ENCODE data around the gene OR6A2. TPM values are rescaled to one million over a fixed set of nuclear protein-coding genes. Genes with fewer than 3 reads are reported as not detected.

The OR6A2 gene
- total and polyA plus RNA-seq, 2 donors (not counting 3 experiments of a cell fraction or from before 2014, with no cell fraction given), result 0.06 to 0.27 TPM

GRCh38 chr11:6845383-6845782 lies 45.9 kb upstream of the OR6A2 start, which contains the start of gene OR10A5:
TSS of gene OR10A5 (plus strand) at chr11:6845683. CDS start at chr11:6845683, 0 bp downstream.
- no peaks in the 10 kb centered on the region for H3K9me1 ChIP-seq (replicated peaks; ENCODE audit: control insufficient read depth, extremely low read depth, insufficient read depth, low read length)
- H3K27me3 ChIP-seq (ENCODE audit: control insufficient read depth in 2 of 2, insufficient read depth in 2 of 2, low read length in 2 of 2), result peaks cover 0 to 2% of the 10 kb centered on the region in 2 experiments
- FAIRE-seq (no peak), DNase-seq (ENCODE audit: low read depth, low spot score) (no peak)
- H3K79me2 ChIP-seq (ENCODE audit: control insufficient read depth, insufficient read depth, low read length), result no peaks in the 10 kb centered on the region
- H3K4me3 ChIP-seq (replicated peaks in 1 of 3; ENCODE audit: insufficient read depth in 1 of 3, low read depth in 1 of 3, low read length in 3 of 3), result no peak within 1 kb of the TSS
- CTCF ChIA-PET, result interaction anchor here (0.7 kb wide), 1 partner anchor 18 kb away, joined by 3 read pairs; the partner anchor contains the start of gene OR10A2
- TF ChIP-seq GATA2 (IDR thresholded peaks at IDR 0.05; ENCODE audit: insufficient read depth, insufficient read length, low read depth, low read length) (no peak), JUN (IDR thresholded peaks at IDR 0.05; ENCODE audit: borderline replicate concordance, insufficient read depth, insufficient read length, low read depth) (no peak), EZH2 (IDR thresholded peaks at IDR 0.05; ENCODE audit: borderline replicate concordance, low read depth, low read length, severe bottlenecking) (no peak), POLR2A (IDR thresholded peaks at IDR 0.05; ENCODE audit: low read depth, low read length) (no peak), FOS (IDR thresholded peaks at IDR 0.05; ENCODE audit: borderline replicate concordance, insufficient read depth, low read length) (no peak), MYC (IDR thresholded peaks at IDR 0.05; ENCODE audit: low read depth, low read length) (no peak), MAX (IDR thresholded peaks at IDR 0.05; ENCODE audit: insufficient read depth, insufficient read length) (no peak), POLR2AphosphoS5 (IDR thresholded peaks at IDR 0.05; ENCODE audit: insufficient read depth, low read depth, low read length) (no peak)
- TF ChIP-seq, protein P1, sequence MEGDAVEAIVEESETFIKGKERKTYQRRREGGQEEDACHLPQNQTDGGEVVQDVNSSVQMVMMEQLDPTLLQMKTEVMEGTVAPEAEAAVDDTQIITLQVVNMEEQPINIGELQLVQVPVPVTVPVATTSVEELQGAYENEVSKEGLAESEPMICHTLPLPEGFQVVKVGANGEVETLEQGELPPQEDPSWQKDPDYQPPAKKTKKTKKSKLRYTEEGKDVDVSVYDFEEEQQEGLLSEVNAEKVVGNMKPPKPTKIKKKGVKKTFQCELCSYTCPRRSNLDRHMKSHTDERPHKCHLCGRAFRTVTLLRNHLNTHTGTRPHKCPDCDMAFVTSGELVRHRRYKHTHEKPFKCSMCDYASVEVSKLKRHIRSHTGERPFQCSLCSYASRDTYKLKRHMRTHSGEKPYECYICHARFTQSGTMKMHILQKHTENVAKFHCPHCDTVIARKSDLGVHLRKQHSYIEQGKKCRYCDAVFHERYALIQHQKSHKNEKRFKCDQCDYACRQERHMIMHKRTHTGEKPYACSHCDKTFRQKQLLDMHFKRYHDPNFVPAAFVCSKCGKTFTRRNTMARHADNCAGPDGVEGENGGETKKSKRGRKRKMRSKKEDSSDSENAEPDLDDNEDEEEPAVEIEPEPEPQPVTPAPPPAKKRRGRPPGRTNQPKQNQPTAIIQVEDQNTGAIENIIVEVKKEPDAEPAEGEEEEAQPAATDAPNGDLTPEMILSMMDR (IDR thresholded peaks at IDR 0.05; ENCODE audit: extremely low read depth in 1 of 2, insufficient read depth in 1 of 2, low read depth in 1 of 2, low read length in 2 of 2), result no peak
- H3K36me3 ChIP-seq (ENCODE audit: control insufficient read depth in 2 of 2, extremely low read depth in 1 of 2, insufficient read depth in 2 of 2, low read length in 2 of 2), result no peaks in the 10 kb centered on the region
- H2AFZ ChIP-seq (ENCODE audit: low read depth, low read length), result no peak within 1 kb of the TSS
- no peak within 1 kb of the TSS for H3K4me2 ChIP-seq (ENCODE audit: insufficient read depth, low read length)
- H4K20me1 ChIP-seq (replicated peaks; ENCODE audit: control insufficient read depth, extremely low read depth, insufficient read depth, low read length), result no peaks in the 10 kb centered on the region
- dilution Hi-C loops (cut with MboI; ENCODE audit: extremely low pct_ligation_motif_present, low sequenced_read_pairs) (no loop called here), intact Hi-C loops (cut with micrococcal nuclease) (no loop called here)
- no peaks in the 10 kb centered on the region for H3K4me1 ChIP-seq (ENCODE audit: control insufficient read depth, extremely low read depth, insufficient read depth, low read length)
- BruUV-seq (replicated peaks), result no TSS peak
- no peaks in the 10 kb centered on the region for H3K9me3 ChIP-seq (replicated peaks; ENCODE audit: control insufficient read depth, insufficient read depth, low read length)
- no peak within 1 kb of the TSS for H3K9ac ChIP-seq (replicated peaks; ENCODE audit: extremely low read depth, insufficient read depth, low read length)
- POLR2A ChIA-PET, result no interaction called here
- H3K27ac ChIP-seq (ENCODE audit: insufficient read depth, low read depth, low read length), result no peak within 1 kb of the TSS
